H1 (cell line): ENCODE data around the gene PANX2. TPM values are rescaled to one million over a fixed set of nuclear protein-coding genes. Genes with fewer than 3 reads are reported as not detected.

ENCODE experiments used
- CTCF ChIA-PET: fragments of 300-600 bp; sonication (Branson Sonifier 250); formaldehyde crosslinking; loops from one replicate; lab custom pipeline; 2021; ENCODE audit not compliant: partially characterized antibody; lab: Charles Lee
- POLR2A ChIA-PET: fragments of 300-600 bp; sonication (Branson Sonifier 250); formaldehyde crosslinking; loops from one replicate; lab custom pipeline; 2021; ENCODE audit warnings: inconsistent platforms; ENCODE audit not compliant: partially characterized antibody; lab: Charles Lee
- DNase-seq, 2 experiments: peaks; one replicate each; pipeline versions ENCODE4 v3.0.0 to v3.0.0-alpha.2; 2010 to 2022; ENCODE audit warnings: low spot score in 2 of 2, low read depth in 1 of 2, mixed read lengths in 1 of 2
- FAIRE-seq: peaks from 2 replicates; lab custom pipeline; 2011; peaks lifted over from hg19 to GRCh38; lab: Jason Lieb, UNC
- H2AFZ ChIP-seq: 2 replicates; pipeline ENCODE4 v1.8.1; 2012; ENCODE audit warnings: low read length, inconsistent platforms
- H2AK5ac ChIP-seq: 2 replicates; pipeline ENCODE4 v1.6.1; 2013; ENCODE audit warnings: low read depth, low read length
- H2BK120ac ChIP-seq: replicated peaks from 2 replicates; pipeline ENCODE3; 2013; ENCODE audit warnings: low read depth, low read length, inconsistent platforms
- H2BK12ac ChIP-seq: 2 replicates; pipeline ENCODE4 v1.6.1; 2013; ENCODE audit warnings: low read depth, low read length
- H2BK15ac ChIP-seq: 2 replicates; pipeline ENCODE4 v1.6.1; 2013; ENCODE audit warnings: low read length
- H2BK20ac ChIP-seq: 2 replicates; pipeline ENCODE4 v1.6.1; 2013; ENCODE audit warnings: low read length
- H2BK5ac ChIP-seq: 2 replicates; pipeline ENCODE4 v1.6.1; 2013; ENCODE audit warnings: low read depth, low read length
- H3K14ac ChIP-seq: 2 replicates; pipeline ENCODE4 v1.6.1; 2013; ENCODE audit warnings: inconsistent platforms; ENCODE audit not compliant: insufficient read length
- H3K18ac ChIP-seq: 2 replicates; pipeline ENCODE4 v1.6.1; 2013; ENCODE audit warnings: low read length; ENCODE audit errors: extremely low read depth
- H3K23ac ChIP-seq: 2 replicates; pipeline ENCODE4 v1.6.1; 2013; ENCODE audit warnings: inconsistent platforms; ENCODE audit not compliant: insufficient read length
- H3K23me2 ChIP-seq: 2 replicates; pipeline ENCODE4 v1.6.1; 2013; ENCODE audit warnings: low read depth, low read length
- H3K27ac ChIP-seq: 2 replicates; pipeline ENCODE4 v1.6.1; 2011; ENCODE audit warnings: low read depth, low read length, inconsistent platforms
- H3K27me3 ChIP-seq, 4 experiments: replicated peaks in 1 of 4; 1 replicate in 1 of 4; 2 replicates in 3 of 4; pipeline versions ENCODE4 v1.6.1 to v1.8.1; 2011 to 2013; ENCODE audit warnings: low read length in 3 of 4, mild to moderate bottlenecking in 3 of 4, inconsistent platforms in 2 of 4, mixed read lengths in 2 of 4, moderate library complexity in 1 of 4; ENCODE audit not compliant: control insufficient read depth in 3 of 4, insufficient read depth in 3 of 4; ENCODE audit errors: extremely low read depth in 1 of 4
- H3K36me3 ChIP-seq, 4 experiments: 2 replicates each; pipeline versions ENCODE4 v1.6.1 to v1.8.1; 2011 to 2013; ENCODE audit warnings: mild to moderate bottlenecking in 4 of 4, low read length in 3 of 4, moderate library complexity in 2 of 4, control low read depth in 1 of 4, inconsistent platforms in 1 of 4; ENCODE audit not compliant: insufficient read depth in 4 of 4, control insufficient read depth in 2 of 4
- H3K4ac ChIP-seq: replicated peaks from 2 replicates; pipeline ENCODE3; 2013; ENCODE audit warnings: low read length, low read depth, mixed read lengths, inconsistent platforms; ENCODE audit not compliant: insufficient read length
- H3K4me1 ChIP-seq, 4 experiments: replicated peaks in 1 of 4; 1 replicate in 1 of 4; 2 replicates in 3 of 4; pipeline versions ENCODE4 v1.6.1 to v1.8.1; 2011 to 2013; ENCODE audit warnings: low read length in 3 of 4, inconsistent platforms in 2 of 4, mixed read lengths in 1 of 4; ENCODE audit not compliant: insufficient read depth in 4 of 4, control insufficient read depth in 3 of 4
- H3K4me2 ChIP-seq, 2 experiments: 2 replicates each; pipeline versions ENCODE4 v1.6.1 to v1.8.1; 2011 to 2013; ENCODE audit warnings: low read depth in 2 of 2, low read length in 2 of 2, control low read depth in 1 of 2, inconsistent platforms in 1 of 2, mild to moderate bottlenecking in 1 of 2; ENCODE audit not compliant: insufficient read depth in 1 of 2
- H3K4me3 ChIP-seq, 4 experiments: fragments of 200-600, 300-600 bp in 1 of 4; sonication (generic), shearing (Covaris generic), sonication (Bioruptor Twin) in 1 of 4; 2 replicates each; pipeline versions ENCODE4 v1.5.1 to v1.8.1; 2011 to 2016; ENCODE audit warnings: low read length in 4 of 4, low read depth in 3 of 4, control low read depth in 2 of 4, inconsistent platforms in 2 of 4, mild to moderate bottlenecking in 2 of 4, mixed read lengths in 1 of 4, moderate library complexity in 1 of 4; ENCODE audit not compliant: insufficient read depth in 2 of 4; ENCODE audit errors: extremely low read depth in 1 of 4
- H3K56ac ChIP-seq: replicated peaks from 2 replicates; pipeline ENCODE3; 2013; ENCODE audit warnings: low read depth, mild to moderate bottlenecking, mixed read lengths, low read length, inconsistent platforms; ENCODE audit not compliant: insufficient read length
- H3K79me1 ChIP-seq: 2 replicates; pipeline ENCODE4 v1.6.1; 2013; ENCODE audit warnings: low read depth, low read length, control low read depth
- H3K79me2 ChIP-seq, 2 experiments: 2 replicates each; pipeline versions ENCODE4 v1.6.1 to v1.8.1; 2012 to 2013; ENCODE audit warnings: low read length in 2 of 2, mild to moderate bottlenecking in 2 of 2, inconsistent platforms in 1 of 2; ENCODE audit not compliant: insufficient read depth in 2 of 2, control insufficient read depth in 1 of 2
- H3K9ac ChIP-seq, 4 experiments: replicated peaks in 1 of 4; 1 replicate in 1 of 4; 2 replicates in 3 of 4; pipeline versions ENCODE4 v1.6.1 to v1.8.1; 2011 to 2013; ENCODE audit warnings: low read depth in 3 of 4, low read length in 3 of 4, control low read depth in 2 of 4, mild to moderate bottlenecking in 2 of 4, moderate library complexity in 2 of 4, inconsistent platforms in 1 of 4; ENCODE audit errors: extremely low read depth in 1 of 4
- H3K9me3 ChIP-seq, 2 experiments: 2 replicates each; pipeline versions ENCODE4 v1.6.1 to v1.8.1; 2012 to 2013; ENCODE audit warnings: mild to moderate bottlenecking in 2 of 2, moderate library complexity in 2 of 2, control low read depth in 1 of 2, inconsistent platforms in 1 of 2, low read depth in 1 of 2, low read length in 1 of 2, mixed read lengths in 1 of 2; ENCODE audit not compliant: insufficient read depth in 2 of 2
- H4K20me1 ChIP-seq, 2 experiments: replicated peaks in 1 of 2; 2 replicates each; pipeline versions ENCODE3 to v1.8.1; 2011 to 2013; ENCODE audit warnings: inconsistent platforms in 2 of 2, low read length in 2 of 2, mild to moderate bottlenecking in 1 of 2; ENCODE audit not compliant: insufficient read depth in 2 of 2, control insufficient read depth in 1 of 2
- H4K5ac ChIP-seq: 2 replicates; pipeline ENCODE4 v1.6.1; 2013; ENCODE audit warnings: low read length, low read depth, mixed read lengths, inconsistent platforms; ENCODE audit not compliant: insufficient read length
- H4K8ac ChIP-seq: 2 replicates; pipeline ENCODE4 v1.8.0; 2013; ENCODE audit warnings: mild to moderate bottlenecking, moderate library complexity, low read length, inconsistent platforms; ENCODE audit not compliant: insufficient read depth; ENCODE audit errors: extremely low read depth
- H4K91ac ChIP-seq: replicated peaks from 2 replicates; pipeline ENCODE3; 2013; ENCODE audit warnings: low read length, mixed read lengths, inconsistent platforms; ENCODE audit not compliant: insufficient read length
- NANOG ChIP-seq: IDR thresholded peaks from 2 replicates; pipeline ENCODE4 v1.6.1; 2011; ENCODE audit warnings: low read length, low read depth, mild to moderate bottlenecking, inconsistent platforms; ENCODE audit not compliant: insufficient read depth, poor library complexity, severe bottlenecking
- SP1 ChIP-seq: IDR thresholded peaks from 2 replicates; pipeline ENCODE4 v1.6.1; 2011; ENCODE audit warnings: low read depth, low read length
- WGBS, 2 experiments: shearing (Covaris generic) in 1 of 2; methylation state at CpG; one replicate each; pipeline versions ENCODE4 v1.1.6 to v1.1.7; 2013 to 2015; ENCODE audit warnings: low lambda C conversion rate in 2 of 2, mixed read lengths in 2 of 2, inconsistent platforms in 1 of 2, low coverage in 1 of 2, missing lambda C conversion rate in 1 of 2; ENCODE audit not compliant: insufficient replicate concordance in 2 of 2, insufficient coverage in 1 of 2, insufficient read length in 1 of 2; ENCODE audit errors: extremely low coverage in 1 of 2, missing lambda C conversion rate in 1 of 2; 5-methylcytosine and 5-hydroxymethylcytosine counted together
- polyA plus RNA-seq, 7 experiments: library from polyadenylated mRNA; depleted of rRNA in 3 of 7; stranded (reverse) in 5 of 7; unstranded in 2 of 7; fragments of >200 nt in 5 of 7; fragments of 200-250 nt in 2 of 7; gene quantifications; 1 replicate in 5 of 7; 2 replicates in 1 of 7; 4 replicates in 1 of 7; pipeline versions ENCODE4 v1.2.1 to v1.2.3, GENCODE V29; 2011 to 2013; ENCODE audit warnings: missing spikeins in 2 of 7, mixed read lengths in 2 of 7
- total RNA-seq: library from RNA; stranded (reverse); fragmentation: NEBNext Ultra II Directional; extraction: Animal tissue kit (Norgen Biotek cat#: 25700); gene quantifications from 2 replicates; pipeline ENCODE4 v1.2.1, GENCODE V29; 2021

Gene PANX2
- total and polyA plus RNA-seq, 2 of the 8 experiments (the other 6 are each of a cell fraction or from before 2014, with no cell fraction given), result 3.5 to 5.0 TPM

GRCh38 chr22:50203288-50203687 lies 32.8 kb downstream of the PANX2 start:
- Histone ChIP-seq H2BK5ac (no peak overlapping the region), H2AFZ (no peak overlapping the region), H3K27me3 (no peaks in the 10 kb centered on the region), H2AK5ac (no peak overlapping the region), H4K5ac (no peak overlapping the region), H3K27ac (no peak overlapping the region), H3K23ac (no peak overlapping the region), H3K4me1 (peaks cover 0 to 8% (median 6%) of the 10 kb centered on the region in 4 experiments; a peak in 6 of 7 replicates), H2BK120ac (no peak overlapping the region), H3K23me2 (peaks cover 13% of the 10 kb centered on the region; the same call in 1 of the 2 replicates), H3K79me2 (peaks cover 0 to 13% of the 10 kb centered on the region in 2 experiments; a peak in 1 of 4 replicates), H3K4me3 (no peak overlapping the region), H3K36me3 (peaks cover 0 to 15% (median 6%) of the 10 kb centered on the region in 4 experiments; a peak in 5 of 8 replicates), H3K56ac (no peak overlapping the region), H3K9ac (no peak overlapping the region), H3K9me3 (no peaks in the 10 kb centered on the region), H3K4ac (no peak overlapping the region), H3K4me2 (no peak overlapping the region), H4K20me1 (peaks cover 4 to 22% of the 10 kb centered on the region in 2 experiments), H3K18ac (no peak overlapping the region), H4K8ac (no peak overlapping the region), H4K91ac (no peak overlapping the region), H2BK15ac (no peak overlapping the region), H2BK12ac (no peak overlapping the region), H2BK20ac (no peak overlapping the region), H3K14ac (no peak overlapping the region), H3K79me1 (peaks cover 2% of the 10 kb centered on the region; the same call in 1 of the 2 replicates)
- no peak for DNase-seq
- ChIA-PET CTCF (interaction anchor here (1.1 to 7.0 kb wide), 2 partner anchors 9 to 53 kb away, joined by 4 to 83 read pairs; no protein-coding TSS in a partner anchor), POLR2A (no interaction called here)
- TF ChIP-seq SP1 (no peak), NANOG (no peak)
- WGBS, 2 experiments, result 87% methylated on average over 1 of the region's 1 CpG; no CpG with 5 or more reads in 1 of the 2 experiments
- FAIRE-seq, result no peak
